Measurements from ENCODE around the gene F2RL3. TPM values are rescaled to one million over a fixed set of nuclear protein-coding genes. Genes with fewer than 3 reads are reported as not detected.

F2RL3 gene
- total RNA-seq, result 0.70 TPM
- long read RNA-seq, partial matches to known transcripts, result 0 of 1 reads
- long read RNA-seq, other reads (novel, unspliced or antisense), result 0 of 1 reads

DNA sequence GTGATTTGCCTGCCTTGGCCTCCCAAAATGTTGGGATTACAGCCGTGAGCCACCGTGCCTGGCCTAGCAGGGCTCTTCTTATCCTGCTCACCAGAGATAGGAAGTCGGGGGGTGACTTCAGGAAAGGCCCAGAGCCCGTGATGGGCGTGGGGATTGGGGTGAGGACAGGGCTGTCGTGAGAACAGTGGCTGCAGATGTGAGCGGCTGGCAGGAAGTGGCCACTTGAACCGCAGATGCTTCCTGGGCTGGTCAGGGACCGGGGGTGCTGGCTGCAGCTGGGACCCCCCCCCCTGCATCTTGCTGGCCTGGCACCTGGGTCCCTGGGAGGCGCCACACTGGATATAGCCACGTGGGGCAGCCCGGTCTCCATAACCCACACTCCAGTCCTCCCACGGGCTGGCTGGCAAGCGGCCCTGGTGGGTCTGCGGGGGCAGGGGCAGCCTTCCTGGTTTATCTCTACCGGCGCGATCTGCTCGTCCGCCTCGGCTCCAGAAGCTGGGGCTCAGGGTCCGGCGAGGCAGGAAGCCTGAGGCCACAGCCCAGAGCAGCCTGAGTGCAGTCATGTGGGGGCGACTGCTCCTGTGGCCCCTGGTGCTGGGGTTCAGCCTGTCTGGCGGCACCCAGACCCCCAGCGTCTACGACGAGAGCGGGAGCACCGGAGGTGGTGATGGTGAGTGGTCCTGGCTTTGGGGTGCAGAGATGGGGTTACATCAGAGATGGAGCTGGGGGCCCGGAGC is at the start of gene F2RL3:
Gene F2RL3 (plus strand): TSS at position 371 of the 737 bp plus-strand sequence. CDS start 191 bp downstream, at position 562.
- no peak for DNase-seq (ENCODE audit: low spot score)
- intact Hi-C loops (cut with DNase I), result no loop called here

DNA sequence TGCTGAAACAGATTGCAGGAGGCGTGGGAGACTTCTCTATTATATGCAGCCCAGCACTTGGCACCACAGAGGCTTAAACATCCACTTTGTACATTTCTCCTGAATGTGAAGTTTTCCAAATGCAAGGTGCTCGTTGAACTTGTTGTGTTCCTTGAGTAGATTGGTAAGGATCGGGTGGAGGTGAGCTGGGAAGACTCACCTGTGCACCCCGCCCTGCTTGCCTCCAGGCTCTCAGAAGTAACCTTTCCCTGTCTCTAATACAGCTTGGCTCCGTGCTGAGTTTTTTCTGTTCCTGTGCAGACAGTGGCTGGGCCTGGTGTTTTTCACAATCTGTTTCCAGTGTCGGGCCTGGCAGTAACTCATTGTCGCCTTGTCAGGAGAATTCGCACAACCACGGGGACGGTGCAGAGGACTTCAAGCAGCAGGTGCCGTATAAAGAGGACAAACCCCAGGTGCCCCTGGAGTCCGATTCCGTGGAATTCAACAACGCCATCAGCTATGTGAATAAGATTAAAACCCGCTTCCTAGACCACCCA is 47.3 kb upstream of the F2RL3 start:
- no peak for DNase-seq (ENCODE audit: low spot score)
- intact Hi-C loops (cut with DNase I), result no loop called here

DNA sequence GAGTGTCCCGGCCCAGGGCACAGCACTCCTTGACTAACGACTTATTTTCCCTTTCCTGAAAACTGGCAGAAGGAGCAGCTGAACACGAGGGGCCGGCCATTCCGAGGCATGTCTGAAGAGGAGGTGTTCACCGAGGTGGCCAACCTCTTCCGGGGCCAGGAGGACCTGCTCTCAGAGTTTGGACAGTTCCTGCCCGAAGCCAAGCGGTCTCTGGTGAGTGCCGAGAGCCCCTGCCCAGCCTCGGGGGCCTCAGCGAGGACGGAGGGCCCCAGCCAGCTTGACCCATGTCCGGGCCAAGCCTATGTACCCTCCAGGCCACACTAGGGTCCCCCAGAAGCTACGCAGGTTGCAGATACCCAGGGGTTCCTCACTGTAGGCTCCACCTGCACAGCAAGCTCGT is 41.9 kb upstream of the F2RL3 start:
- intact Hi-C loops (cut with DNase I), result no loop called here
- DNase-seq (ENCODE audit: low spot score), result no peak

GRCh38 chr19:16847430-16847829 is 41.4 kb upstream of the F2RL3 start:
- DNase-seq (ENCODE audit: low spot score), result no peak
- intact Hi-C loops (cut with DNase I), result no loop called here

GRCh38 chr19:16849168-16849567 is 39.6 kb upstream of the F2RL3 start:
- DNase-seq (ENCODE audit: low spot score), result no peak
- intact Hi-C loops (cut with DNase I), result no loop called here

GRCh38 chr19:16850133-16850532 is 38.7 kb upstream of the F2RL3 start:
- no peak for DNase-seq (ENCODE audit: low spot score)
- intact Hi-C loops (cut with DNase I), result no loop called here

DNA sequence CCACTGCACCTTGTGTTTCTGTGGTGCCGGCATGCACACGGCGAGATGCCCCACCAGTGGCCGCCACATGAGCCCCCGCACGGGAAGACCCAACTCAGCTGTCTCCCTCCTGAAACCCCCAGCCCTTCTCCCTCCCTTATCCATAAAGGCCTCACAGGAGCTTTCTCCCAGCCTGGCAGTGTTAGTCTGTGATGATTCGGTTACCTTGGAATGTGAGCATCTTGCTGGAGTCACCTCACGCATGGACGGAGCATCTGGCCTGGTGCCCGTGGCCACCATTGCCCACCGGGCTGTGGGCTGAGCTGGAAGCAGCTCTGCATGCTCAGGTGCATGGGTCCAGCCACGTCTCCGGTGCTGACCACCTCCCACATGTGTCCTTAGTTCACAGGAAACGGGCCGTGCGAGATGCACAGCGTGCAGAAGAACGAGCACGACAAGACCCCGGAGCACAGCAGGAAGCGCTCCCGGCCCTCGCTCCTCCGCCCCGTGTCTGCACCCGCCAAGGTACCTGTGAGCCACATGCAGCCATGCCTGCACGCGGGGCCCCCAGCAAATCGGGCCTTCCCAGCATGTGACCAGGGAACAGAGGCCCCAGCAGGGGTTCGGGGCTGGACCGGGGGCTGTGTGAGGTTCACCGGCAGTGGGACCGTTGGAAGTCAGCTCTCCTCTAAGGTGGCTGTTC is 37.6 kb upstream of the F2RL3 start:
- intact Hi-C loops (cut with DNase I), result no loop called here
- DNase-seq (ENCODE audit: low spot score), result no peak

DNA sequence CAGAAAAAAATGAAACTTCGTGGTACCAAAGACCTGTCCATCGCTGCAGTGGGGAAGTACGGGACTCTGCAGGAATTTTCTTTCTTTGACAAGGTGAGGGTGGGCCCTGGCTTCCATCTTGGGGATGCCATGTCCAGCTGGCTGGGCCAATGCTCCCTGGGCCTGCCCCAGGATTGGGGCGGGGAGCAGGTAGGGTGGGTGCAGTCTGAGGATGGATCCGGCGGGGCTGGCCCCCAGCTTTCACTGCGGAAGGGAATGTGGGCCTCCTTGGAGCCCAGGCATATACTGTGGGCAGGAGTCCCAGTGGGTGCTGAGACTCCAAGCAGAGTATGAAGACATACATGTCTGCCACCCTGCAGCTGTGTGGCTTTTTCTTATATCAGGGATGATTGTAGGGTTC is 35.7 kb upstream of the F2RL3 start:
- intact Hi-C loops (cut with DNase I), result no loop called here

DNA sequence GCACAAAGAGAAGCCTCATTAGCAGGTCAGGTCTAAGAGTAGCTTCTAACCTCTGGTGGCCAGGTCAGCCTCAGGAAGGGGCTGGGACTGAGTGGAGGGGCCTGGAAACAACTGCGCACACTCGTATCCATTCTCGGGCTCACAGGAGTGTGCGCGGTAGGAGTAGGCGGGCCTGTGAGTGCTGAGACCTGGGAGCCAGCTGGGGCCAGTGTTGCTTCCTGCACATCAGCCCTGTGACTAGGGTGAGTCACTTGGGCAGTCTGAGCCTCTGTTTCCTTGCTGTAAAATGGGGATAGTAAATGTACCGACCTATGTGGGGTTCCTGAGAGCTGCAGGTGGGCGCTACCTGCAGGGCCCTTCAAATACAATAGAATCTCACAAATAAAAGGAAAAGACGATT is 32.7 kb upstream of the F2RL3 start:
- DNase-seq (ENCODE audit: low spot score), result no peak
- intact Hi-C loops (cut with DNase I), result no loop called here

More for the DNA sequence above, 35.7 kb upstream of the F2RL3 start:
- no peak for DNase-seq (ENCODE audit: low spot score)

GRCh38 chr19:16859626-16860025 is 29.2 kb upstream of the F2RL3 start:
- intact Hi-C loops (cut with DNase I), result no loop called here
- no peak for DNase-seq (ENCODE audit: low spot score)

- no peak for DNase-seq (ENCODE audit: low spot score)
- intact Hi-C loops (cut with DNase I), result no loop called here
These were observed 28.7 kb upstream of the F2RL3 start for GRCh38 chr19:16860118-16860517.

DNA sequence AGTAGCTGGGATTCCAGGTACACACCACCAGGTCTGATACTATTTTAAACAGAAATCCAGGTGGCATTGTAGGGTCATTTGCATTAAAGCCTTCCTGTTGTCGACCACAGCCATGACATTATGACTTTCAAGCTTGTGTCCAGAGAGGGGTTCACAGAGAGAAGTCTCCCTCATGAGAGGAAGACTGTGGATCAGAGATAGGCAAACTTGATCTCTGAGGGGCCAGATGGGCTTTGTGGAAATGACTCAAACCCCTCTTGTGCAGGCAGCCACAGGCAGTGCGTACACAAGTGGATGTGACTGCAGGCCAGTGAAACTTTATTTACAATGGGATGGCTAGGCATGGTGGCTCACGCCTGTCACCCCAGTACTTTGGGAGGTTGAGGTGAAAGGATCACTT is 27.8 kb upstream of the F2RL3 start:
- DNase-seq (ENCODE audit: low spot score), result no peak
- intact Hi-C loops (cut with DNase I), result no loop called here

- no peak for DNase-seq (ENCODE audit: low spot score)
- intact Hi-C loops (cut with DNase I), result no loop called here
These were observed 27.0 kb upstream of the F2RL3 start for GRCh38 chr19:16861834-16862233.

DNA sequence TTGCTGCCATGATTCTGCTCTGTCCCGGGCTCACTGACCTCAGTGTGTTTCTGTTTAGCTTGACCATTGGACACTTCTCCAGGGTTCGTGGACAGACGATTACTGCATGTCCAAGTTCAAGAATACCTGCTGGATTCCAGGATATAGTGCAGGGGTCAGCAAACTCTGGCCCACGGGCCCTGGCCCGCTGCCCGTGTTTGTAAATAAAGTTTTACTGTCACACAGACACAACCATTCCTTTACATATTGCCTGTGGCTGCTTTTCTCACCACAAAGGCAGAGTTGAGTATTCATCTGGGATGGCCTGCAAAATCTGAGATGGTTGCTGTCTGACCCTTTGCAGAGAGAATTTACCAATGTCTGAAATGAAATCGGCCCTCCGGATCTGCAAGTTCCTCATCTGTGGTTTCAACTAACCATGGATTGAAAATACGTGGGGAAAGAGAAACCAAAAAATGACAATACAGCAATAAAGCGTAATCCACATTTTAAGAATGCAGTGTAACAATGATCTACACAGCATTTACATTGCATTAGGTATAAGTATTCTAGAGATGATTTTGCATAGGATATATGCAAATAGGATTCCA is 25.9 kb upstream of the F2RL3 start:
- intact Hi-C loops (cut with DNase I), result no loop called here
- DNase-seq (ENCODE audit: low spot score), result no peak

DNA sequence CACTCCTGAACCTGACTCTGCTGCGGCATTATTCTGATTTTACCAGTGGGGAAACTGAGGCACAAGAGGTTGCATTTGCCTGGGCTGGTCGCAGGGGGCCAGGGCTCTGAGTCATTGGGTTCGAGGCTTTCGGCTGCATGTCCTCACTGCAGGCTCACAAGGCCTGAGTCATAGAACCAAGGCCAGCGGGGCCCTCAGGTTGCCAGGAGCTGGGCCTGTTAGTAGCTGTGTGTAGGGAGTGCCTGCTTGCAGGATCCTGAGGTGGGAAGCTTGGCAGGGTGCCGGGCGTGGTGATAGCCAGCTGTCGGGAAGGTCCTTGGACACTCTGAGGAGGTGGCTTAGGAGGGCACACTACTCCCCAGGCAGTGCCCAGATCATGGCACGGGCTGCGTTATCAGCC is 21.6 kb upstream of the F2RL3 start:
- intact Hi-C loops (cut with DNase I), result no loop called here
- DNase-seq (ENCODE audit: low spot score), result no peak

DNA sequence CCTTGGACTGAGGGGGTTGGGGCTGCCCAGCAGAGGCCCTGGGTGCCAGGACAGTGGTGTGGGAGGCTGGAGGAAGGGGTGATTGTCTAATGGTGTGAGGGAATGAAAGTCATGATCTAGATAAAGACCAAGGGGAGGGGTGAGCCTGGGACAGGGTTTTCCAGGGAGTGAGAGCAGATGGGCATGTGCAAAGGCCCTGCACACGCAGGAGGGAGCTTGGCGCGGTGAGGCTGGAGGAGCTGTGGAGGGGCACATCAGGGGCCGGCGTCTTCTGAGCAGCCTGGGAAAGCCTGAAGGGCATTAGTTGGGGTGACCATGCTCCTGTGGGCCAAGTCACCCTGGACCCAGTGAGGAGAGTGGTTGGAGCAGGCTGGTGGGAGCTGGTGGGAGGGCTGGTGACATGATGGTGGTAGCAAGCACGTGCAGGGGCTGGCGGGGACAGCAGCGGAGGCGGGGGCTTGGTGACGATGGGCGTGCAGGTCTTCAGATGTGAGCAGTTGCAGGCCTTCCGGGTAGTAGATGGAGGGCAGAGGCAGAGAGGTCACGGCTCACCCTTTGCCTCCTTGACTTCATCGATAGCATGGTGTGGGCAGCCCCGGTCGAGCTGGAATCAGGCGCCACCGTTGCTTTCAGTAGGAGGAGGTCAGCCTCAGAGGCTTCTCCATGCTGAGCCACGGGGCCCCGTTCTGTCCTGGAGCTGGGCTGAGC is 20.2 kb upstream of the F2RL3 start:
- intact Hi-C loops (cut with DNase I), result no loop called here
- DNase-seq (ENCODE audit: low spot score), result no peak

DNA sequence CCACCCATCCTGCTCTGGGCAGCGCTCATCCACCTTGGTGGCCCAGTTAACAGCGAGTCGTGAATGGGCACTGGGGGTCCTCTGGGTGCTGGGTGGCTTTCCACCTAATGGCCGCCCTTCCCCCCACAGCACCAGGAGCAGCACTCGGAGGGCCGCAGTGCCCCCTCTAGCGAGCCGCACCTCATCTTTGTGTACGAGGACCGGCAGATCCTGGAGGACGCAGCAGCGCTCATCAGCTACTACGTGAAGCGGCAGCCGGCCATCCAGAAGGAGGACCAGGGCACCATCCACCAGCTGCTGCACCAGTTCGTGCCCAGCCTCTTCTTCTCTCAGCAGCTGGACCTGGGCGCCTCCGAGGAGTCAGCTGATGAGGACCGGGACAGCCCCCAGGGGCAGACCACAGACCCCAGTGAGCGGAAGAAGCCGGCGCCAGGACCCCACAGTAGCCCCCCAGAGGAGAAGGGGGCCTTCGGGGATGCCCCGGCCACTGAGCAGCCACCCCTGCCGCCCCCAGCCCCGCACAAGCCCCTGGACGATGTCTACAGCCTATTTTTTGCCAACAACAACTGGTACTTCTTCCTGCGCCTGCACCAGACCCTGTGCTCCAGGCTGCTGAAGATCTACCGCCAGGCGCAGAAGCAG is 19.3 kb upstream of the F2RL3 start:
- no peak for DNase-seq (ENCODE audit: low spot score)
- intact Hi-C loops (cut with DNase I), result no loop called here

- no peak for DNase-seq (ENCODE audit: low spot score)
- intact Hi-C loops (cut with DNase I), result no loop called here
These were observed 16.9 kb upstream of the F2RL3 start for GRCh38 chr19:16871871-16872270.

- DNase-seq (ENCODE audit: low spot score), result no peak
These were observed 16.1 kb upstream of the F2RL3 start for GRCh38 chr19:16872728-16873127.

DNA sequence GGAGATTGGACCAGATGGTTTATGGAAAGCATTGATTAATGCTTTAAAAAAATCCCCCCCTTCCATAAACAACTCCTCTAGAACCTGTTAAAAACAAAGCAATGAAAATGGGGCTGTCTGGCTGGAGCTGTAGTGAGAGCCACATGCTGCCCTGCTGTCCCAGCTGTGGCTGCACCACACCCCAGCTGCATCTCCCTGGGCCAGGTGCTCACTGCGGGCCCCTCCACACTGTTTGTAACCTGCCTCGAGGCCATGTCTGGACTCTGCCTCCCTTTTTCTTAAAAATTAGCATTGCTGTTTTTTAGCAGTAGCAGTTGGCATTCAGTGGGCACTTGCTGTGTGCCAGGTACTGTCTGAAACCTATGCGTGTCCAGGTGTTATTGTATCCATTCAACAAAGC is 15.2 kb upstream of the F2RL3 start:
- DNase-seq (ENCODE audit: low spot score), result no peak
- intact Hi-C loops (cut with DNase I), result no loop called here

More at GRCh38 chr19:16872728-16873127, 16.1 kb upstream of the F2RL3 start:
- intact Hi-C loops (cut with DNase I), result no loop called here
